ENCODE measurements around the gene YAE1. TPM values are rescaled to one million over a fixed set of nuclear protein-coding genes. Genes with fewer than 3 reads are reported as not detected.
A peak's percentile ranks its signal among the peaks of the same experiment; 100 is the strongest.

The YAE1 gene
- total RNA-seq: 27.4 to 30.9 TPM (median 27.8 TPM) in 3 replicates

- peaks cover 18% of the 10 kb centered on the region for H3K4me1 Mint-ChIP-seq
- no peaks in the 10 kb centered on the region for H3K27me3 Mint-ChIP-seq (ENCODE audit: low read depth)
- H3K27ac Mint-ChIP-seq: peak within 1 kb of the TSS; percentile 98
- H3K36me3 Mint-ChIP-seq: no peaks in the 10 kb centered on the region
- H3K9me3 Mint-ChIP-seq: no peaks in the 10 kb centered on the region
- DNase-seq (ENCODE audit: low spot score in 2 of 2, unreplicated experiment in 2 of 2): peak; percentile 32 to 72
- TF ChIP-seq CTCF (IDR thresholded peaks at IDR 0.05; ENCODE audit: unreplicated experiment): no peak
- H3K4me3 Mint-ChIP-seq: peak within 1 kb of the TSS; percentile 99
Observed at GRCh38 chr7:39566023-39566921, at the start of gene YAE1. YAE1 (plus strand) TSS chr7:39566404; CDS start chr7:39566419, 15 bp downstream.

GRCh38 chr7:39516498-39516897 lies 49.7 kb upstream of the YAE1 start:
- Mint-ChIP-seq H3K9me3 (no peaks in the 10 kb centered on the region), H3K27me3 (ENCODE audit: low read depth) (peaks cover 2% of the 10 kb centered on the region), H3K36me3 (no peaks in the 10 kb centered on the region), H3K27ac (no peak overlapping the region), H3K4me3 (no peak overlapping the region), H3K4me1 (peaks cover 2% of the 10 kb centered on the region)
- no peak for TF ChIP-seq CTCF (IDR thresholded peaks at IDR 0.05; ENCODE audit: unreplicated experiment)
- no peak for DNase-seq (ENCODE audit: low spot score in 2 of 2, unreplicated experiment in 2 of 2)

- Mint-ChIP-seq H3K4me3 (no peak overlapping the region), H3K4me1 (peaks cover 2% of the 10 kb centered on the region), H3K9me3 (no peaks in the 10 kb centered on the region), H3K27ac (no peak overlapping the region), H3K27me3 (ENCODE audit: low read depth) (peaks cover 6% of the 10 kb centered on the region), H3K36me3 (no peaks in the 10 kb centered on the region)
- no peak for TF ChIP-seq CTCF (IDR thresholded peaks at IDR 0.05; ENCODE audit: unreplicated experiment)
- no peak for DNase-seq (ENCODE audit: low spot score in 2 of 2, unreplicated experiment in 2 of 2)
Observed at GRCh38 chr7:39517240-39517639, 49.0 kb upstream of the YAE1 start.

- H3K4me3 Mint-ChIP-seq: no peak overlapping the region
Observed at GRCh38 chr7:39525926-39526325, 40.3 kb upstream of the YAE1 start.

GRCh38 chr7:39526666-39527065 lies 39.5 kb upstream of the YAE1 start:
- H3K4me3 Mint-ChIP-seq: no peak overlapping the region
- H3K27ac Mint-ChIP-seq: no peak overlapping the region
- no peak for TF ChIP-seq CTCF (IDR thresholded peaks at IDR 0.05; ENCODE audit: unreplicated experiment)
- DNase-seq (ENCODE audit: low spot score in 2 of 2, unreplicated experiment in 2 of 2): no peak
- no peaks in the 10 kb centered on the region for H3K36me3 Mint-ChIP-seq
- H3K27me3 Mint-ChIP-seq (ENCODE audit: low read depth): peaks cover 21% of the 10 kb centered on the region
- H3K4me1 Mint-ChIP-seq: peaks cover 9% of the 10 kb centered on the region
- peaks cover 11% of the 10 kb centered on the region for H3K9me3 Mint-ChIP-seq

More at GRCh38 chr7:39525926-39526325, 40.3 kb upstream of the YAE1 start:
- H3K4me1 Mint-ChIP-seq: peaks cover 6% of the 10 kb centered on the region
- no peak for TF ChIP-seq CTCF (IDR thresholded peaks at IDR 0.05; ENCODE audit: unreplicated experiment)
- H3K27ac Mint-ChIP-seq: no peak overlapping the region
- H3K9me3 Mint-ChIP-seq: peaks cover 11% of the 10 kb centered on the region
- no peaks in the 10 kb centered on the region for H3K36me3 Mint-ChIP-seq
- no peak for DNase-seq (ENCODE audit: low spot score in 2 of 2, unreplicated experiment in 2 of 2)
- peaks cover 21% of the 10 kb centered on the region for H3K27me3 Mint-ChIP-seq (ENCODE audit: low read depth)

All from mesothelial cell of epicardium (in vitro differentiated cells).